Keratinocyte (primary cell): ENCODE results near the gene TNRC6A.

ENCODE experiments used
- EZH2 ChIP-seq: IDR thresholded peaks from one replicate; pipeline ENCODE4 v1.6.1; 2012; ENCODE audit warnings: inconsistent platforms, mild to moderate bottlenecking, low read length, moderate library complexity
- TF ChIP-seq, protein P1 (sequence below), 3 experiments: IDR thresholded peaks in 1 of 3; conservative IDR thresholded peaks in 1 of 3; optimal IDR thresholded peaks in 1 of 3; 2 replicates in 2 of 3; 3 replicates in 1 of 3; pipeline versions ENCODE3 to v1.5.1; 2011; ENCODE audit warnings: low read length in 3 of 3, mild to moderate bottlenecking in 3 of 3, moderate library complexity in 2 of 3, control low read depth in 1 of 3, inconsistent platforms in 1 of 3; ENCODE audit not compliant: insufficient read depth in 2 of 3; ENCODE audit errors: extremely low read depth in 1 of 3

DNA sequence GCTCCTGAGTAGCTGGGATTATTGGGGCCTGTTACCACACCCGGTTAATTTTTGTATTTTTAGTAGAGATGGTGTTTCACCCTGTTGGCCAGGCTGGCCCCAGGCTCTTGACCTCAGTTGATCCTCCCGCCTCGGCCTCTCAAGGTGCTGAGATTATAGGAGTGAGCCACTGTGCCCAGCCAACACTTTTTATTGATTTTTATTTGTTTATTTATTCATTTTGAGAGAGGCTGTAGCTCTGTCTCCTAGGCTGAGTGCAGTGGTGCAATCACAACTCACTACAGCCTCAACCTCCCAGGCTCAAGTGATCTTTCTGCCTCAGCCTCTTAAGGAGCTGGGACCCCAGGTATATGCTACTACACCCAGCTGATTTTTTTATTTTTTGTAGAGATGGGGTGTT, 54.7 kb downstream of the TNRC6A start:
- TF ChIP-seq, protein P1, sequence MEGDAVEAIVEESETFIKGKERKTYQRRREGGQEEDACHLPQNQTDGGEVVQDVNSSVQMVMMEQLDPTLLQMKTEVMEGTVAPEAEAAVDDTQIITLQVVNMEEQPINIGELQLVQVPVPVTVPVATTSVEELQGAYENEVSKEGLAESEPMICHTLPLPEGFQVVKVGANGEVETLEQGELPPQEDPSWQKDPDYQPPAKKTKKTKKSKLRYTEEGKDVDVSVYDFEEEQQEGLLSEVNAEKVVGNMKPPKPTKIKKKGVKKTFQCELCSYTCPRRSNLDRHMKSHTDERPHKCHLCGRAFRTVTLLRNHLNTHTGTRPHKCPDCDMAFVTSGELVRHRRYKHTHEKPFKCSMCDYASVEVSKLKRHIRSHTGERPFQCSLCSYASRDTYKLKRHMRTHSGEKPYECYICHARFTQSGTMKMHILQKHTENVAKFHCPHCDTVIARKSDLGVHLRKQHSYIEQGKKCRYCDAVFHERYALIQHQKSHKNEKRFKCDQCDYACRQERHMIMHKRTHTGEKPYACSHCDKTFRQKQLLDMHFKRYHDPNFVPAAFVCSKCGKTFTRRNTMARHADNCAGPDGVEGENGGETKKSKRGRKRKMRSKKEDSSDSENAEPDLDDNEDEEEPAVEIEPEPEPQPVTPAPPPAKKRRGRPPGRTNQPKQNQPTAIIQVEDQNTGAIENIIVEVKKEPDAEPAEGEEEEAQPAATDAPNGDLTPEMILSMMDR (optimal IDR thresholded peaks at IDR 0.05 in 1 of 3, IDR thresholded peaks at IDR 0.05 in 1 of 3, conservative IDR thresholded peaks at IDR 0.05 in 1 of 3; ENCODE audit: extremely low read depth in 1 of 3, insufficient read depth in 2 of 3, low read length in 3 of 3), result no peak
- TF ChIP-seq EZH2, result no peak
